Adipocyte (in vitro differentiated cells): Measurements from ENCODE around the gene RNGTT.

Experiments used
- DNase-seq: peaks from one replicate; pipeline ENCODE4 v3.0.0-alpha.2; 2015; ENCODE audit warnings: low read depth
- H3K27me3 ChIP-seq: replicated peaks from 2 replicates; pipeline ENCODE4 v1.7.0; 2013; ENCODE audit warnings: mild to moderate bottlenecking, low read length, moderate library complexity; ENCODE audit not compliant: control insufficient read depth, insufficient read depth
- H3K36me3 ChIP-seq: 2 replicates; pipeline ENCODE4 v1.7.0; 2013; ENCODE audit warnings: low read length, mild to moderate bottlenecking, moderate library complexity; ENCODE audit not compliant: control insufficient read depth, insufficient read depth, severe bottlenecking
- H3K4me1 ChIP-seq: 2 replicates; pipeline ENCODE4 v1.7.0; 2013; ENCODE audit warnings: mild to moderate bottlenecking, low read length, moderate library complexity; ENCODE audit not compliant: control insufficient read depth, insufficient read depth
- H3K4me3 ChIP-seq: 2 replicates; pipeline ENCODE4 v1.7.0; 2013; ENCODE audit warnings: mild to moderate bottlenecking, low read length, moderate library complexity
- H3K9ac ChIP-seq: 2 replicates; pipeline ENCODE4 v1.7.0; 2013; ENCODE audit warnings: mild to moderate bottlenecking, low read length, moderate library complexity
- H3K9me3 ChIP-seq: 2 replicates; pipeline ENCODE4 v1.7.0; 2013; ENCODE audit warnings: mild to moderate bottlenecking, low read length, moderate library complexity; ENCODE audit not compliant: control insufficient read depth

Gene RNGTT

DNA sequence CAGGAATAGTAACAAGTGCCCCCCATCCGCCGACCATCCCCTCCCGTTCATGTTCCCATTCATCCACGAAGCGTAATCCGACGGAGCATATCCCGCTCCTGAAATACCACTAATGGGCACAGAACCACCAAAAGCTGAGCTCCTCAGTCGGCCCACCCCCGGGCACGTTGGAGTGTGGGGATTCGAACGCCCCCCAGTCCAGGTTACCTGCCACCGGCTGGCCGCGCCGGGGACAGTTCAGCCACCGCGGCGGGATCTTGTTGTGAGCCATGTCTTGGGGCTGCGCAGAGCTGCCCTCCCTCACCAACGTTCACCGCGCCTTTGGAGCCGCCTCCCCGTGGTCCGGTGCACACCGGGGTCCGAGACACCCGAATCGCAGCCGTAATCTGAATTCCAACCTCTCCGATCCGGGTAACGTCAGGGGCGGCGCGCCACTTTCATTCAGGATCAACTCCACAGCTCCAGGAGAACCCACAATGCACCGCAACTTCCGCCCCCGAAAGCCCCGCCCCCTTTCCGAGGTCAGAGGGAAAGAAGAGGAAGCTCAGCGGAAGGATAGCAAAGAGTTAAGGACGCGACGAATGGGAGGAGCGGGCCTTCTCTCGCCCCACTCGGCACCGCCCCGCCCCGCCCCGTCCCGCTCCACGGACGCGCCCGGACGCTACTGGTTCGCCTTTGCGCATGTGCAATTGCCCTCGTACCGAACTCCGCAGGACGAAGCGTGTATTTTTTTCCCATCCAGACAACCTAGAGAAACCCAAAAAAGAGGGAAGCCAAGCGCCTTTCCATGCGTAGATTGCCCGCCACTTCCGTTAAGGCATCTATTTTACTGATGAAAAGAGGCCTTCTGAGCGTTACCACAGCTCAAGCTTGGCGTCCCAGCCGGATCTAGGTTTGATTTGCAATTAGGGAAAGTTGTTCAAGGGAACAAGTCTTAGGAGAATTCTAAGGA is at the start of gene RNGTT:
RNGTT (minus strand) TSS at position 480 of the 952 bp plus-strand sequence; CDS start at position 271, 209 bp downstream.
- Histone ChIP-seq H3K4me3 (peak within 1 kb of the TSS; percentile 99), H3K9ac (peak within 1 kb of the TSS; percentile 92), H3K9me3 (peaks cover 14% of the 10 kb centered on the region), H3K36me3 (no peaks in the 10 kb centered on the region), H3K27me3 (no peaks in the 10 kb centered on the region), H3K4me1 (peaks cover 12% of the 10 kb centered on the region)
- DNase-seq: peak; percentile 100

GRCh38 chr6:89011436-89011835 is 48.0 kb upstream of the RNGTT start:
- DNase-seq: no peak
- Histone ChIP-seq H3K36me3 (no peaks in the 10 kb centered on the region), H3K9ac (no peak overlapping the region), H3K4me1 (no peaks in the 10 kb centered on the region), H3K27me3 (peaks cover 6% of the 10 kb centered on the region), H3K9me3 (no peaks in the 10 kb centered on the region), H3K4me3 (no peak overlapping the region)

DNA sequence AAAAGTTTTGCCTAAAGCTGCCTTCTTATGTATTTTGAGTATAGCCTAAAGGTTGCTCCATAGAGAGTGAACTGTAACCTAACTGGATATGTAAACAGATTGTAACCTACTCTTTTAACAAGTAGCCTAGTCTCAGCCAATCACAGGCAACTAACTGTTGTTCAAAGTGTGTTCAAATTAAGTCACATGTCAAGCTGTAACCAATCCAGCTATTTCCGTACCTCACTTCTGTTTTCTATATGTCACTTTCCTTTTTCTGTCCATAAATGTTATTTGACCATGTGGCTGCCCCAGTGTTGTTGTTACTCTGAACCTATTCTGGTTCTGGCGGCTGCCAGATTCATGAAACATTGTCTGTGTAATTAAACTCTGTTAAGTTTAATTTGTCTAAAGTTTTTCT is 47.4 kb upstream of the RNGTT start:
- H3K4me1 ChIP-seq: no peaks in the 10 kb centered on the region
- peaks cover 6% of the 10 kb centered on the region for H3K27me3 ChIP-seq
- no peaks in the 10 kb centered on the region for H3K36me3 ChIP-seq
- DNase-seq: no peak
- no peak overlapping the region for H3K4me3 ChIP-seq
- no peaks in the 10 kb centered on the region for H3K9me3 ChIP-seq
- no peak overlapping the region for H3K9ac ChIP-seq

DNA sequence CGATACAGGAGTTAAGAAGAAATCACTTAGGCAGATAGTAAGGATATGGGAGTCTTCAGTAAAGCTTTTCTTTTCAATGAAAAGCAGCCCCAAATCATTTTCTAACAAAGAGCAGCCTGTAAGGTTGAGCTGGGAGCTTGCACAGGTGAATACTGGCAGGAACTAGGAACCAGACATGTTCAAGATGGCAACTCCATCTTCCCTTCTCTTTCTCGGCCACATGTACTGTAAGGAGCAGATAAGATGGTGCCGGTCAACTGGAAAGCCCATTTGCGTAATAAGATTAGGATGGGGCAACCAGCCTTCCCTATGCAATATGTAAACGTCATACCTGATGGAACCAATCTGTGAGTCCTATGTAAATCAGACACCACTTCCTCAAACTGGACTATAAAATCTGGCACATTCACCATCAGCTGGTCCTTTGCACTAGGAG is 46.2 kb upstream of the RNGTT start:
- H3K9ac ChIP-seq: no peak overlapping the region
- H3K36me3 ChIP-seq: no peaks in the 10 kb centered on the region
- no peak overlapping the region for H3K4me3 ChIP-seq
- no peaks in the 10 kb centered on the region for H3K4me1 ChIP-seq
- no peak for DNase-seq
- peaks cover 6% of the 10 kb centered on the region for H3K27me3 ChIP-seq
- H3K9me3 ChIP-seq: no peaks in the 10 kb centered on the region

DNA sequence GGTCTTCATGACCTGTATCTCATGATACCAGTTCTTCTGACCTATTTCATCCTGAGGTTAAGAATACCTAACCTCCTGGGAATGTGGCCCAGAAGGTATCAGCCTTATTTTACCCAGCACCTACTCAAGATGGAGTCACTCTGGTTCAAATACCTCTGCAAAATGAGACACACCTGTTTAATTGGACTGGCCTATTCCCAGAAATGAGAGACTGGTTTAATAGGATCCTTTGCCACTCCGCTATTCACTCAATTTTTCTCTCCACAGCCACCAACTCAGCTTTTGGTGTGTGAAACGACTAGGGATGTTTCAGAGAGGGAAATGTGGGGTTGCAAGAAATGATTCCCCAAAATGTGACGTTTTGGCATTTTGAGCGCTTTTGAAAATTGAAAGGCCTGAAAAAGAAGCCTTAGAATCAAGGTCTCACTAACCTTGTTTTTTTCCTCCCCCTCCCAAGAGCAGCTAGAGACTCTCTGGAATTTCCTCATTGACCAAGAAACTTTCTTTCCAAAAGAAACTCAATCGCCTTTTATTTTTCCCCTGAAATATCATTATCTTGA is 45.5 kb upstream of the RNGTT start:
- no peak overlapping the region for H3K4me3 ChIP-seq
- H3K4me1 ChIP-seq: no peaks in the 10 kb centered on the region
- H3K27me3 ChIP-seq: peaks cover 6% of the 10 kb centered on the region
- H3K36me3 ChIP-seq: no peaks in the 10 kb centered on the region
- H3K9me3 ChIP-seq: no peaks in the 10 kb centered on the region
- DNase-seq: no peak
- no peak overlapping the region for H3K9ac ChIP-seq

DNA sequence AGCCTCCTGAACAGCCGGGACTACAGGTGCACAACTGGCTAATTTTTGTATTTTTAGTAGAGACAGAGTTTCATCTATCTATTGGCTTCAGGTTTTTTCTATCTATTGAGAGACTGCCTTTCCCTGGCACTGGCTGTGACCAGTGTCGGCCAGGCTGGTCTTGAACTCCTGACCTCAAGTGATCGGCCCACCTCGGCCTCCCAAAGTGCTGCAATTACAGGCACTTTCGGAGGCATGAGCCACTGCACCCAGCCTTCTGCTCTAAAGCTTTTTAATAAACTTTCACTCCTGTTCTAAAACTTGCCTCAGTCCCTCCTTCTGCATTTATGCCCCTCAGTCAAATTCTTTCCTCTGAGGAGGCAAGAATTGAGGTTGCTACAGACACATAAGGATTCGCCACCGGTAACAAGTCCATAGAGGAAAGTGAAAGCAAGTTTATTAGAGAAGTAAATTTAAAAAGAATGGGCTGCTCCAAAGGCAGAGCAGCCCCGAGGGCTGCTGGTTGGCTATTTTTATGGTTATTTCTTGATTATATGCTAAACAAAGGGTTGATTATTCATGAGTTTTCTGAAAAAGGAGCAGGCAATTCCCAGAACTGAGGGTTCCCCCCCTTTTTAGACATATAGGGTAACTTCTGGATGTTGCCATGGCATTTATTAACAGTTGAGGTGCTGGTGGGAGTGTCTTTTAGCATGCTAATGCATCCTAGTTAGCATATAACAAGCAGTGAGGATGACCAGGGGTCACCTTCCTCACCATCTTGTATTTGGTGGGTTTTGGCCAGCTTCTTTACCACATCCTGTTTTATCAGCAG is 44.8 kb upstream of the RNGTT start:
- Histone ChIP-seq H3K36me3 (no peaks in the 10 kb centered on the region), H3K9ac (no peak overlapping the region), H3K4me1 (no peaks in the 10 kb centered on the region), H3K27me3 (peaks cover 4% of the 10 kb centered on the region), H3K9me3 (no peaks in the 10 kb centered on the region), H3K4me3 (no peak overlapping the region)
- no peak for DNase-seq

DNA sequence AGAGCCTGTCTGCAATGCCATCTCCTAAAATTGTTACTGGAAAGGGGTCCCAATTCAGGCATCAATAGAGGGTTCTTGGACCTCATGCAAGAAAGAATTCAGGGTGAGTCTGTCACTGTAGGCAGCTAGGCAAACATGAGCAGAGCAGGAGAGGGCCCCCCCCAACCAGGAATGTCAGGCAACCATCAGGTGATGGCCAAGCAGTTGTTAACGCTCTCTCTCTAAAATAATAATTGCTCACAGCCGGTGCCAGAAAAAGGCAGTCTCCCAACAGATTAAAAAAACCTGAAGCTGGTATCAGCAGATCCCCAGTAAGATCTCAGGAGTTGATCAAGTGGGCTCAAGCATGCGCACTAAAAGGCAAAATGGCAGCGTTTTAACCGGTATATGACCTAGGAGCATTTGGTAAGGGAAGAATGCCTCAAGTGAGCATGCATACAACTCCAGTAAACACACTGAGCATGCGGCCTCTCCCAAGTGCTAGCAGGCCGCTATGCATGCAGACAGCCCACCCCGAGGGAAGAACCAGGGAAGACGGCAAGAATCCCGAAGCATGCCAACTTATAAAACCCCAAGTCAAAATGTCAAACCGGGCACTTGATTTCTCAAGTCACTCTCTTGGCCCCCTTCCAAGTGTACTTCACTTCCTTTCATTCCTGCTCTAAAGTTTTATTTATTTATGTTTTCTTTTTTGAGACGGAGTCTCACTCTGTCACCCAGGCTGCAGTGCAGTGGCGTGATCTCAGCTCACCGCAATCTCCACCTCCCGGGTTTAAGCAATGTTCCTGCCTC is 44.0 kb upstream of the RNGTT start:
- H3K9me3 ChIP-seq: no peaks in the 10 kb centered on the region
- peaks cover 4% of the 10 kb centered on the region for H3K27me3 ChIP-seq
- H3K9ac ChIP-seq: no peak overlapping the region
- H3K4me1 ChIP-seq: no peaks in the 10 kb centered on the region
- no peak overlapping the region for H3K4me3 ChIP-seq
- H3K36me3 ChIP-seq: no peaks in the 10 kb centered on the region
- peak; percentile 21 for DNase-seq

DNA sequence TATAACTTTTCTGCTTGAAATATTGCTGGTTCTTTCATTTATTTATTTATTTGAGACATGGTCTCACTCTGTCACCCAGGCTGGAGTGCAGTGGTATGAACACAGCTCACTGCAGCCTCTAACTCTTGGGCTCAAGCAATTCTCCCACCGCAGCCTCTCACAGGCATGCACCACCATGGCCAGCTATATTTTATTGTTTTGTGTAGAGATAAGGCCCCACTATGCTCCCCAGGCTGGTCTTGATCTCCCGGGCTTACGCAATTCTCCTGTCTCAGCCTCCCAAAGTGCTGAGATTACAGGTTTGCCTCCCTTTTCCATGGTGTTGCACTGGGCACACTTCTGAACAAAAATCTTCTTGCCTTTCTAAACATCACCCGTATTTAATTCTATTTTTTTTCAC is 39.1 kb upstream of the RNGTT start:
- Histone ChIP-seq H3K36me3 (no peaks in the 10 kb centered on the region), H3K9ac (no peak overlapping the region), H3K27me3 (no peaks in the 10 kb centered on the region), H3K4me1 (no peaks in the 10 kb centered on the region), H3K4me3 (no peak overlapping the region), H3K9me3 (no peaks in the 10 kb centered on the region)
- no peak for DNase-seq

- H3K4me3 ChIP-seq: no peak overlapping the region
- DNase-seq: no peak
- no peaks in the 10 kb centered on the region for H3K36me3 ChIP-seq
- H3K4me1 ChIP-seq: peaks cover 8% of the 10 kb centered on the region
- H3K9me3 ChIP-seq: no peaks in the 10 kb centered on the region
- no peaks in the 10 kb centered on the region for H3K27me3 ChIP-seq
- H3K9ac ChIP-seq: no peak overlapping the region
Measured at GRCh38 chr6:88997327-88997726, 33.9 kb upstream of the RNGTT start.

DNA sequence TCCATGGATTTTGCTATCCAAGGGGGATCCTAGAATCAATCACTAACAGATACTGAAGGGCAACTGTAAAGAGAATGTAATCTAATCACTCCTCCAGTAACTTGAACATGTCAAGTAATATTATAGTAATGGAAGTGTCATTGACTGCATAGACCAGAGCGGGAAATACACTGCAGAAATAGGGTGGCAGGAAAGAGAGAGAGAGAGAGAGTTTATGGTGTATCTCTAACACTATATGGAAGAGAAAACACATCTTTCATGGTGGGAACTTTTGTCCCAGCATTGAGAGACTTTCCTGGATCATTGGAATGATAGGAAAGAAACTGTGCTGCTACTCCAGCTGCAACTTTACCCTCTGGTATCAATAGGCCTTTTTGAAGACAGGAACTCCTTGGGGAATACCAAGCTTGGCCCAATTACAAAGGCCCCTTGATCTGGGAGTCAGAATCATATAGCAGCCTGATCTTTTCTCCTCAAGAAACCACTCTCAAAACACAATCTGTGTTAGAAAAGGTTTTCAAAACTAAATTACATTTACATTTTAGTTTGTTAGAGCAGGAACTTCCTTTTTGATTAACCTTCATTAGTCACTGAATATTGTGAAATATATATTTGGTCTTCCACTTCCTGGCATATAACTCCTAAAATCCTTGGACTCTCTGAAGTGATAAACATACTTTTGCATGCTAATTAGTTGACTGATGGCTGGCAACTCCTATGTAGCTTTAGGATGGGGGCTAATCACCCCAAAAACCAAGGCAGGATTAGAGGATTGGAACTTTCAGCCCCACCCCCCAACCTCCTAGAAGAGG is 29.5 kb upstream of the RNGTT start:
- Histone ChIP-seq H3K9ac (no peak overlapping the region), H3K27me3 (no peaks in the 10 kb centered on the region), H3K36me3 (no peaks in the 10 kb centered on the region), H3K4me3 (no peak overlapping the region), H3K9me3 (no peaks in the 10 kb centered on the region), H3K4me1 (peaks cover 8% of the 10 kb centered on the region)
- DNase-seq: peak; percentile 9
